SHP77 treated with DMSO at 0.1 percent for 48 hours (cell line): ENCODE data around the gene CEP120.
"Not testable (repeated sequence)": the region's sequence is repeated elsewhere in the genome, so short reads cannot be mapped to it uniquely, and the experiment has no call there.

Experiments used
- DNase-seq: peaks from one replicate; lab custom pipeline; 2025; lab: John Stamatoyannopoulos, UW

Gene CEP120

GRCh38 chr5:123438902-123439301 lies 15.7 kb upstream of the CEP120 start:
- no peak for DNase-seq

GRCh38 chr5:123438244-123438643 lies 15.0 kb upstream of the CEP120 start:
- no peak for DNase-seq

GRCh38 chr5:123436201-123436600 lies 13.0 kb upstream of the CEP120 start:
- no peak for DNase-seq

- no peak for DNase-seq
Measured at GRCh38 chr5:123434796-123435195, 11.6 kb upstream of the CEP120 start.

DNA sequence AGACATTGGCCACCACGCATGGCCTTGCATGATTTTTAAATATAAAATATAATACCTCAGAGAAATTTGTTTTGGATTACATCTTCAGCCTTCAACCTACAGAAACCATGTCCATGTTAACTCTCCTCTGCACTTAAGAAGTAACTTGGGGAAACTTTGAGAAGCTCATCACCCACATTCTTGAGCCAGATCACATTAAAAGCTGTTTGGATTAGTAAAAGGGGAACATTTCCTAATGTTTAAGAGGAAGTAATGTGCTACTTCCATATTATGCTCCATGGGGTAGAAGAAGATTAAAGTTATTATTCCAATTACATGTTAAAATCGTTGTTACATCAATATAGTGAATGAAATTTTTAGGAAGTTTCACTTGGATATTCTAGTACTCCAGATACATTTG lies 10.4 kb upstream of the CEP120 start:
- DNase-seq = no peak

DNA sequence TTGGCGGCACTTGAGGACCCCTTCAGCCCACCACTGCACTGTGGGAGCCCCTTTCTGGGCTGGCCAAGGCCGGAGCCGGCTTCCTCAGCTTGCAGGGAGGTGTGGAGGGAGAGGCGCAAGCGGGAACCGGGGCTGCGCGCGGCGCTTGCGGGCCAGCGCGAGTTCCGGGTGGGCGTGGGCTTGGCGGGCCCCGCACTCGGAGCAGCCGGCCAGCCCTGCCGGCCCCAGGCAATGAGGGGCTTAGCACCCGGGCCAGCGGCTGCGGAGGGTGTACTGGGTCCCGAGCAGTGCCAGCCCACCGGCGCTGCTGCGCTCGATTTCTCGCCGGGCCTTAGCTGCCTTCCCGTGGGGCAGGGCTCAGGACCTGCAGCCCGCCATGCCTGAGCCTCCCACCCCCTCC lies 7.2 kb upstream of the CEP120 start:
- not testable (repeated sequence) for DNase-seq

GRCh38 chr5:123429993-123430392 lies 6.8 kb upstream of the CEP120 start:
- no peak for DNase-seq

DNA sequence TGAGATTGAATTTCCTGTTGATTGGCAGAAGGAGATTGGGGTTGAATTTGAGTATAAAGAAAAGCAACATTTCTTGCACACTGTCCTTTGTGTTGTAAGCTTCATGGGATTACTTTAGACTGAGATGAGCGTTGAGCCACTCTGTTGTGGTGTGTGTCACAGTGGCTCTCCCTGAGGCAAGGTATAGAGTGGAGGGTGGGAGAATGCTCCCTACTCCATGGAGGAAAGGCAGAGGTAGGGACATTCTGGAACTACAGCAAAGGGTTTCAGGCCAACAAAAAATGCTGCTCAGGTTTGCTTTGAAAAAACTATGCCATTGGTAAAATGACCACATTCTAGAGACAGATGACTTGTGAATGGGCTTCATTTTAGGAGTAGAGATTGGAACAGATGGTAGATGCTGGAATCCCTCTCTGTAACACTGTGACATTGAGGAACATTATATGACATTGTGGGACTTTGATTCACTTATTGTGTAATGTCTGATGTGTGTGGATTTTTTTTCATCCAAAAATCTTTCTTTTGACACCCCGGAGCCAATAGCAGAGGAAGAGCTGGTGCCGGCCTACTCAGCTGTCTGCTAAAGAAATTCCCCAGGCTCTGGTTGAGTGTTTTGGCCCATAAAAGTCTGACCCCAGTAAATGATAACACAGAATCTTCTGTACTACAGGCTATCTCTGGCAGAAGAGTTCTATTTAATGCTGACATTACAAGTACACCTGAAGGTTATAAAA lies 6.2 kb upstream of the CEP120 start:
- DNase-seq = no peak

- DNase-seq = no peak
Measured at GRCh38 chr5:123428521-123429220, 5.5 kb upstream of the CEP120 start.

- DNase-seq = no peak
Measured at GRCh38 chr5:123427281-123427680, 4.1 kb upstream of the CEP120 start.

- no peak for DNase-seq
Measured at GRCh38 chr5:123425431-123425830, 2.2 kb upstream of the CEP120 start.

GRCh38 chr5:123422433-123423277 lies 548 bp downstream of the CEP120 start:
- DNase-seq = no peak

GRCh38 chr5:123421773-123422172 lies 1.4 kb downstream of the CEP120 start:
- no peak for DNase-seq

DNA sequence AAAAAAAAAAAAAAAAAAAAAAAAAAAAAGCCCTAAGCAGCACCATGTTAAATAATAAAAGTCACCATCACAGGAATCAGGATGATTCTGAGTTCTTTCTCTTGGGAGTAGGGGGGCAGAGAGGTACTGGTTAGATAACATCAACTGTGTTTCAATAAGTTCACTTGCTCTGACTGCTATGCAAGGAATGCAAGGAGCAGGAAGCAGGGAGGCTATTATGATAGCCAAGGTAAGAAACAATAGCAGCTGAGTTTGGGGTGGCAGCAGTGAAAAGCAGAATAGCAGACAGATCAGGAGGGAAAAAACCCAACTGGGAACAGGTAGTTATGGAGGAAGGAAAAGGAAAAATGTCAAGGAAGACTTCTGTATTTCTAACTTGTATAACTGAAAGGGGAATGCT lies 8.2 kb downstream of the CEP120 start:
- DNase-seq = no peak

DNA sequence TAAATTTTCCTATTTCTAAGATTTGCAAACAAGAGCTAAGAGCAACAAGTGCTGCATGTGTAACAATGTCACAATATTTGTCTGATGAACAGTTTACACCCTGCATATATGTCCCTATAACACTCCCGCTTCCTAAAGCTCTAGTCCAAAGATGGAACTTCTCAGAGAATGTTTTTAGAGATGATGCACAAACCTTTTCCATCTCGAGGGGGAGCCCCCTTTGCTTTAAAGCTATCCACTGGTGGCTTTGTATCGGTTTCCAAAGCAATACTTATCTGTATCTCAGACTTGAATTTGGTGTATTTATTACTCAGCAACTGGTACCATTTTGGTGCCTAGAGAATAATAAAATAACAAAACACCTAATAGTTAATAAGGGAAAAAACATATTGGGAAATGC lies 11.0 kb downstream of the CEP120 start:
- no peak for DNase-seq

DNA sequence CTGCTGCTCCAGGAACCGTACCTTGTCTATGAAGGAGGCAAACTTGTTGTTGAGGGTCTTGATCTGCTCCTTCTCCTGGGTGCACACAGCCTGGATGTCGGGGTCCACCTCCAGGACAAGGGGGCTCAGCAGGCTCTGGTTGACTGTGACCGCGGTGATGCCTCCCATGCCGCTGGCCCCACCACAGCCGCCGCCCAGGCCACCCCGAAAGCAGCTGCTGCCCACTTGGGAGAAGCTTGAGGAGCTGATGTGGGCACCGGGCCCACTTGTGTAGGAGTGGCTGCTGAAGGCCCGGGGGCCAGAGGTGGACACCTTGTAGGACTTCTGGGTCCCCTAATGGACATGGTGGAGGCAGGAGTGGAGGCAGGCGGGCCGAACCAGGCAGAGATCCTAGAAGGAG lies 21.2 kb downstream of the CEP120 start:
- DNase-seq = not testable (repeated sequence)

DNA sequence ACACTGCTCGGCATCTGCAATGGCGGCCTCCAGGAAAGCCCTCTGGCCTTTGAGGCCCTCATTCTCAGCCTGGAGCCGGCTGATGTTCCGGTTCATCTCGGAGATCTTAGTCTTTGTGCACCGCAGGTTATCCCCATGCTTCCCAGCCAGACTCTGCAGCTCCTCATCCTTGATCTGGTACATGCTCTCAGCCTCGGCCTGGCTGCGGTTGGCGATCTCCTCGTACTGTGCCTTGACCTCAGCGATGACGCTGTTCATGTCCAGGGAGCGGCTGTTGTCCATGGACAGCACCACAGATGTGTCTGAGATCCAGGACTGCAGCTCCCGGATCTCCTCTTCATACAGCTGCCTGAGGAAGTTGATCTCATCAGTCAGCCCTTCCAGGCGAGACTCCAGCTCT lies 21.9 kb downstream of the CEP120 start:
- DNase-seq = no peak

- DNase-seq = not testable (repeated sequence)
Measured at GRCh38 chr5:123400870-123401291, 22.3 kb downstream of the CEP120 start.

GRCh38 chr5:123398058-123398733 lies 25.0 kb downstream of the CEP120 start:
- no peak for DNase-seq

DNA sequence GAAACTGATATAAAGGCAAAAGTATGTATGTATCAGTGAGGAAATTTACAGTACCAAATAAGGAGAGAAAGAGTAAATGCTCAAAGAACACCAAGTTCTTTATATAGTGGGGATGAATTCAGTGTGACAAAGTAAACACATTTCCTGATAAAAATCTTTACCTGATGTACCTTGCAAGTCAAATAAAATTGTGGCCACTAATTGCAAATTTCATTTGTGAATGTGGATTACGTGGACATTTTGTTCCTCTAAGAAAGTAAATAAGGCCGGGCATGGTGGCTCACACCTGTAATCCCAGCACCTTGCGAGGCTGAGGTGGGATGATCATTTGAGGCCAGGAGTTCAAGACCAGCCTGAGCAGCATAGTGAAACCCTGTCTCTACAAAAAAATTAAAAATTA lies 25.7 kb downstream of the CEP120 start:
- no peak for DNase-seq

DNA sequence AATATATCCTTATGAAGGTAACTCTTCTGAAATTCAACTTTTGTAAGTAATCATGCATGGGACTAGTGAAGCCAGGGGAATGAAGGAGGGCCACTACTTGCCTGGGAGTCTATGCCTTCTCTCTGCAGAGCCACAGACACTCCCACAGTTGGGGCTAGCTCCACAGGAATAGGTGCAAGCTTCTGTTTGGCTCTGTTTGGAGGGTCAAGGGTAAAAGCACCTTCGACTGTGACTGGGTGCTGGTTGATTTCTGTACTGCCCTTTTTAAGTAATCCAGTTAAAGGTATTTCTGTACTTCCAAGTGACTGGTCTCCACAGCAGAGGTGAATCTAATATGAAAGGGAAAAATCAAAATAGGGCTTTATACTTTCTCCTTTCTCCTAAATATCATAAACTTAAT lies 32.2 kb downstream of the CEP120 start:
- no peak for DNase-seq

- DNase-seq = no peak
Measured at GRCh38 chr5:123389794-123390193, 33.4 kb downstream of the CEP120 start.
